Ovary (tissue), 9 donors: Measurements from ENCODE around the gene NVL. TPM values are rescaled to one million over a fixed set of nuclear protein-coding genes. Genes with fewer than 3 reads are reported as not detected.

Experiments used
- DNase-seq, 5 donors: peaks; one replicate each; pipeline ENCODE4 v3.0.0-alpha.2; 2019 to 2020
- H3K27ac ChIP-seq, 2 donors: fragments of 200-600 bp; one replicate each; pipeline versions ENCODE4 v1.5.1 to v1.8.0; 2019 to 2022
- H3K27me3 ChIP-seq: fragments of 200-600 bp; one replicate; pipeline ENCODE4 v1.8.0; 2022
- H3K36me3 ChIP-seq: fragments of 200-600 bp; sonication (generic); one replicate; pipeline ENCODE4 v1.5.1; 2019
- H3K4me1 ChIP-seq: one replicate; pipeline ENCODE4 v1.8.1; 2013; ENCODE audit warnings: mild to moderate bottlenecking, moderate library complexity; ENCODE audit not compliant: insufficient read depth
- H3K4me3 ChIP-seq: fragments of 200-600 bp; sonication (generic); one replicate; pipeline ENCODE4 v1.5.1; 2017
- H3K9me3 ChIP-seq, 2 donors: fragments of 200-600 bp in 1 of 2; sonication (generic) in 1 of 2; one replicate each; pipeline versions ENCODE4 v1.5.1 to v1.8.1; 2013 to 2019; ENCODE audit warnings: mild to moderate bottlenecking in 1 of 2, moderate library complexity in 1 of 2
- EP300 ChIP-seq: sonication (generic); formaldehyde crosslinking; IDR thresholded peaks from one replicate; pipeline ENCODE4 v1.6.1; 2017; ENCODE audit warnings: antibody characterized with exemption
- POLR2A ChIP-seq: fragments of 450-650 bp; IDR thresholded peaks from one replicate; pipeline ENCODE4 v1.6.1; 2017; ENCODE audit warnings: antibody characterized with exemption, mild to moderate bottlenecking, moderate library complexity
- WGBS, 3 donors: extraction: QIAGEN DNeasy Blood & Tissue Kit in 1 of 3; methylation state at CpG; one replicate each; pipeline versions ENCODE4 v1.1.5 to v1.1.7; 2013 to 2017; 5-methylcytosine and 5-hydroxymethylcytosine counted together
- intact Hi-C, 4 donors: fragments of 100-400 bp; cut with DNase I; formaldehyde crosslinking; loops; one replicate each; pipeline versions ENCODE4 v1.11.0 to v1.15.1; 2022 to 2023
- polyA plus RNA-seq, 2 donors: library from polyadenylated mRNA; stranded (reverse); fragments of 200-250 nt in 1 of 2; fragments of 350-450 nt in 1 of 2; fragmentation: Illumina TruSeq in 1 of 2; extraction: RNeasy Lipid Tissue Mini Kit (QIAGEN cat#74804) in 1 of 2; gene quantifications; one replicate each; pipeline ENCODE4 v1.2.3, GENCODE V29; 2013 to 2014
- total RNA-seq, 7 donors: library from RNA; depleted of rRNA in 2 of 7; stranded (reverse); fragments of >200 nt in 2 of 7; fragmentation: NEBNext Ultra II Directional in 3 of 7; extraction: Animal tissue kit (Norgen Biotek cat#: 25700) in 3 of 7; gene quantifications; one replicate each; pipeline versions ENCODE4 v1.1.0 to v1.2.4, GENCODE V29; 2016 to 2023
- TF ChIP-seq, protein P1 (sequence below), 3 donors: fragments of 450-650 bp in 2 of 3; fragments of 200-600 bp in 1 of 3; IDR thresholded peaks; one replicate each; pipeline versions ENCODE4 v1.5.1 to v1.8.0; 2016 to 2022; ENCODE audit warnings: antibody characterized with exemption in 3 of 3, mild to moderate bottlenecking in 1 of 3
- donor health status: DM: no; HTN: no; CAD: no; lungs with moderate emphysema.
- donor health status: DM: no; HTN: no; CAD: no.
- donor health status: Bipolar disorder and iron deficiency.
- donor health status: DM: yes; HTN: yes; CAD: no.
- donor health status: DM: no; HTN: no; CAD: no.
- donor health status: DM: yes; HTN: yes; CAD: no.

NVL gene
- total and polyA plus RNA-seq, 9 donors, result 15.4 to 31.9 (median 23.4) TPM

DNA sequence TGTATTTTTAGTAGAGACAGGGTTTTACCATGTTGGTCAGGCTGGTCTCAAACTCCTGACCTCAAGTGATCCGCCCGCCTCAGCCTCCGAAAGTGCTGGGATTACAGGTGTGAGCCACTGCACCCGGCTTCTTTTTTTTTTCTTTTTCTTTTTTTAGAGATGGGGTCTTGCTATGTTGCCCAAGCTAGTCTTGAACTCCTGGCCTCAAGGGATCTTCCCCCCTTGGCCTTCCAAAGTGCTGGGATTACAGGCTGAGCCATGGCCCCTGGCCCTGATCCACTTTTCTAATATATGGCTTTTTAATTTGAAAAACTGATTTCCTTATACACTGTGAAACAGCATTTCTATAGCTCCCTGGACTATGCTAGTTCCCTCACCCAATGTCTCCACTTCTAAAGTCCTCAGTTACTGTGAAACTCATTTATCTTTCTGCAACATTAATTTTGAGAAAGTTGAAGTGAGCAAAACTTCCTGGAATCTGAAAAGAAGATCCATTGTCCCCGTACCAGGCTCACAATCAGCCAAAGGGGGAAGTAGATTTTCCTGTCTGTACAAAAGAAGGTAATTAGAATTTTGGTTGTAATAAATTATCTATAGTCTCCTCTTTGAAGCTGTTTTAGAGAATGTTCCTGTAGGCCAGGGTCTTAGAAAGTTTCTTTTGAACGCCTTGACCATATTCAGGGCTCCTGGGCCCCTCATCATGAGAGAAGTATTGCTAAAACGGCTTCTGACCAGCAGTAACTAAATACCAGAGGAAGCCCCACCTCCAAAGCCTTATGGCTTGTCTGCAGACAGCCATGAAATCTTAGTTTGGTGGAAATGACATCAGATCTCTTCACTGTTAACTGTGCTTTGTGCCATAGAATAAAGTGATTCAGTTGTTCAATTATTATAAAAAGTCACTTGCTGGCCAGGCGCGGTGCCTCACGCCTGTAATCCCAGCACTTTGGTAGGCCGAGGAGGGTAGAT is 112.0 kb downstream of the NVL start:
- intact Hi-C loops, result no loop called here
- Histone ChIP-seq H3K4me1 (no peaks in the 10 kb centered on the region), H3K9me3 (no peaks in the 10 kb centered on the region), H3K4me3 (no peak overlapping the region), H3K27ac (no peak overlapping the region), H3K27me3 (no peaks in the 10 kb centered on the region), H3K36me3 (no peaks in the 10 kb centered on the region)
- 85 to 88% (median 86%) methylated on average over 11 of the region's 11 CpGs for WGBS, 3 donors
- DNase-seq, result no peak
- TF ChIP-seq, protein P1, sequence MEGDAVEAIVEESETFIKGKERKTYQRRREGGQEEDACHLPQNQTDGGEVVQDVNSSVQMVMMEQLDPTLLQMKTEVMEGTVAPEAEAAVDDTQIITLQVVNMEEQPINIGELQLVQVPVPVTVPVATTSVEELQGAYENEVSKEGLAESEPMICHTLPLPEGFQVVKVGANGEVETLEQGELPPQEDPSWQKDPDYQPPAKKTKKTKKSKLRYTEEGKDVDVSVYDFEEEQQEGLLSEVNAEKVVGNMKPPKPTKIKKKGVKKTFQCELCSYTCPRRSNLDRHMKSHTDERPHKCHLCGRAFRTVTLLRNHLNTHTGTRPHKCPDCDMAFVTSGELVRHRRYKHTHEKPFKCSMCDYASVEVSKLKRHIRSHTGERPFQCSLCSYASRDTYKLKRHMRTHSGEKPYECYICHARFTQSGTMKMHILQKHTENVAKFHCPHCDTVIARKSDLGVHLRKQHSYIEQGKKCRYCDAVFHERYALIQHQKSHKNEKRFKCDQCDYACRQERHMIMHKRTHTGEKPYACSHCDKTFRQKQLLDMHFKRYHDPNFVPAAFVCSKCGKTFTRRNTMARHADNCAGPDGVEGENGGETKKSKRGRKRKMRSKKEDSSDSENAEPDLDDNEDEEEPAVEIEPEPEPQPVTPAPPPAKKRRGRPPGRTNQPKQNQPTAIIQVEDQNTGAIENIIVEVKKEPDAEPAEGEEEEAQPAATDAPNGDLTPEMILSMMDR (IDR thresholded peaks at IDR 0.05), result no peak
- TF ChIP-seq EP300, result no peak
- no peak for TF ChIP-seq POLR2A

DNA sequence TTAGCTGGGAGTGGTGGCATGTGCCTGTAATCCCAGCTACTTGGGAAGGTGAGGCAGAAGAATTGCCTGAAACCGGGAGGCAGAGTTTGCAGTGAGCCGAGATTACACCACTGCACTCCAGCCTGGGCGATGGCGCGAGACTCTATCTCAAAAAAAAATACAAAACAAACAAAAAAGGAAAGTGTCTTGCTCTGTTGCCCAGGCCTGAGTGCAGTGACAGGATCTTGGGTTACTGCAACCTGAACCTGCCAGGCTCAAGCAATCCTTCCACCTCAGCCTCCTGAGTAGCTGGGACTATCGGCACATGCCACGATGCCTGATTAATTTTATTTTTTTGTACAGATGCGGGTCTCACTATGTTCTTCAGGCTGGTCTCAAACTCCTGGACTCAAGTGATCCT is 113.6 kb downstream of the NVL start:
- Histone ChIP-seq H3K36me3 (no peaks in the 10 kb centered on the region), H3K4me3 (no peak overlapping the region), H3K9me3 (no peaks in the 10 kb centered on the region), H3K27me3 (no peaks in the 10 kb centered on the region), H3K27ac (no peak overlapping the region), H3K4me1 (peaks cover under 1% of the 10 kb centered on the region)
- intact Hi-C loops, result no loop called here
- no peak for DNase-seq
- TF ChIP-seq, protein P1 (IDR thresholded peaks at IDR 0.05), result no peak
- TF ChIP-seq POLR2A (no peak), EP300 (no peak)
- 91 to 95% (median 94%) methylated on average over 8 of the region's 8 CpGs for WGBS, 3 donors

DNA sequence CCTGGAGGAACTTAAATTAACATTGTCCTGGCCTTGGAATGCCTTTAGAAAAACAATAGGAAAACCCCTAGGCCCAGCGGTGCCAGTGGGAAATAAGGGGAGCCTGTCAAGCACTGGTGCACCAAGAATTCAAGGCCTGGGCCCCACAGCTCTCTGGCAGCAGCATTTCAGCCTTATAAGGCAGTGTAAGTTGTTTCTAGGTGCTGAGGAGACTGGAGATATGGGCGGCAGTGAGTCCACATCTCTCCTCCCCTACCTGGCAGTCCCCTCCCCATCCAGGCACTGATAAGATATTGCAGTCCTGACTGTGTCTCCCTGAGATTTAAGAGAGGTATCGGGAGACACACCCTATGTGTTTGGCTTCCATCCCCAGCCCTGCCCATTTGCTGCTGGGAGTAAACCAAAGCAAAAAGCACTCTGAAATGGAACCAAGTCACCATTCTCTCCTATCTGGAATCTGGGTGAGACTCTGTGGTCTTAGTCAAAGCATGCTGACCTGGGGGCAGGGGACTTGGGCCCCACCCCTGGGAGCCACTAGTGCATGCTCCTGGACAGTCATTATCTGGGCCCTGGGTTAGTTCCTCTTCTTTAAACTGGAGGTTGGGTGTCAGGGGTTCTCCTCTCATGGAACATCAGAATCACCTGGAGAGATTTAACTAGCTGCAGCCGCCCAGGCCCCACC is 116.4 kb downstream of the NVL start:
- Histone ChIP-seq H3K27me3 (no peaks in the 10 kb centered on the region), H3K4me3 (no peak overlapping the region), H3K36me3 (no peaks in the 10 kb centered on the region), H3K4me1 (peaks cover 2% of the 10 kb centered on the region), H3K27ac (no peak overlapping the region), H3K9me3 (no peaks in the 10 kb centered on the region)
- 56 to 76% (median 70%) methylated on average over 4 of the region's 4 CpGs for WGBS, 3 donors
- intact Hi-C loops, result no loop called here
- DNase-seq, result no peak
- TF ChIP-seq EP300 (no peak), POLR2A (no peak)
- TF ChIP-seq, protein P1 (IDR thresholded peaks at IDR 0.05), result no peak

DNA sequence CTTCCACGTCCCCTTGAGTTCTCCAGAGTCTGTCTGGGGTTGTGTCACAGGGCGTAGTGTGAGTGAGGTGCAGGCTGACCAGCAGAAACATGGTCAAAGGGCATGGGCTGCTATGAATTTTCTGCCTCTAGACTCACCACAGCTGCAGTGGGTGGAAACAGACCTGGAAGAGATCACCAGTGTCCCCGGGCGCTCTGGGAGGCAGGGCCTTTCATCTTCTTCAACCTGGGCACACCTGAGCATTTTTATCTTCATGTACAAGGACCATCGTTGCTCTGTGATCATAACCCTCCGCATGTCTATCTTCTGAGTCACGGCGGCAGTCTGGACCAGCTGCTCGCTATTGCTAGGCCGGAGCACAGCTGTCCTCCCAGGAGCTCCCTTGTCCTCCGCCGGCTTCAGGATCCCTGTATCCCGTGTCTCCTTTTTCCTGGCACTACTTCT is 117.3 kb downstream of the NVL start:
- Histone ChIP-seq H3K27me3 (no peaks in the 10 kb centered on the region), H3K9me3 (no peaks in the 10 kb centered on the region), H3K4me3 (no peak overlapping the region), H3K36me3 (no peaks in the 10 kb centered on the region), H3K27ac (no peak overlapping the region), H3K4me1 (peaks cover 2% of the 10 kb centered on the region)
- WGBS, 3 donors, result 57 to 68% (median 61%) methylated on average over 13 of the region's 13 CpGs
- TF ChIP-seq POLR2A (no peak), EP300 (no peak)
- TF ChIP-seq, protein P1 (IDR thresholded peaks at IDR 0.05), result no peak
- intact Hi-C loops, result no loop called here
- no peak for DNase-seq
